SK-N-SH treated with all-trans-retinoic acid at 6 μM for 48 hours (cell line): ENCODE measurements around the gene DOCK2.

ENCODE experiments used
- ARNTL ChIP-seq: fragments of 450-650 bp; formaldehyde crosslinking; IDR thresholded peaks from 2 replicates; pipeline ENCODE4 v1.5.0; 2020; ENCODE audit warnings: low read depth, mild to moderate bottlenecking, moderate library complexity, borderline replicate concordance
- PATZ1 ChIP-seq: fragments of 250-450 bp; sonication (Bioruptor Pico); IDR thresholded peaks from 2 replicates; pipeline ENCODE4 v1.8.0; 2020; ENCODE audit warnings: mild to moderate bottlenecking, moderate library complexity, borderline replicate concordance
- POU6F1 ChIP-seq: fragments of 250-450 bp; sonication (Bioruptor Pico); IDR thresholded peaks from 2 replicates; pipeline ENCODE4 v1.8.0; 2021; ENCODE audit warnings: low read depth, mild to moderate bottlenecking, moderate library complexity, borderline replicate concordance
- SNAI2 ChIP-seq: fragments of 250-450 bp; sonication (Bioruptor Pico); IDR thresholded peaks from 2 replicates; pipeline ENCODE4 v1.5.0; 2020; ENCODE audit warnings: mild to moderate bottlenecking, moderate library complexity
- TOX ChIP-seq: fragments of 250-450 bp; sonication (Bioruptor Pico); IDR thresholded peaks from 2 replicates; pipeline ENCODE4 v1.8.0; 2021; ENCODE audit warnings: mild to moderate bottlenecking, moderate library complexity, borderline replicate concordance
- ZFP3 ChIP-seq: fragments of 250-450 bp; sonication (Bioruptor Pico); IDR thresholded peaks from 2 replicates; pipeline ENCODE4 v1.5.0; 2020; ENCODE audit warnings: mild to moderate bottlenecking, moderate library complexity
- ZFP30 ChIP-seq: fragments of 450-650 bp; formaldehyde crosslinking; IDR thresholded peaks from 2 replicates; pipeline ENCODE4 v1.5.0; 2022; ENCODE audit warnings: mild to moderate bottlenecking, moderate library complexity
- ZNF565 ChIP-seq: fragments of 450-650 bp; formaldehyde crosslinking; conservative IDR thresholded peaks from 2 replicates; pipeline ENCODE4 v1.5.0; 2020; ENCODE audit warnings: low read depth, mild to moderate bottlenecking, moderate library complexity

- TF ChIP-seq ZNF565 (CRISPR knock-in tag) = no peak
- no peak for TF ChIP-seq ARNTL
- TF ChIP-seq ZFP3 = no peak
- no peak for TF ChIP-seq TOX (CRISPR knock-in tag)
- TF ChIP-seq SNAI2 = no peak
- TF ChIP-seq PATZ1 (CRISPR knock-in tag) = no peak
- no peak for TF ChIP-seq POU6F1 (CRISPR knock-in tag)
- no peak for TF ChIP-seq ZFP30
These were observed 341.6 kb downstream of the DOCK2 start for GRCh38 chr5:169978714-169979113.
